Measurements from ENCODE around the gene TBC1D22B. TPM values are rescaled to one million over a fixed set of nuclear protein-coding genes. Genes with fewer than 3 reads are reported as not detected.

The TBC1D22B gene
- total and polyA plus RNA-seq, 2 of the 13 experiments (the other 11 are each of a cell fraction or from before 2014, with no cell fraction given) = 9.7 to 12.9 TPM

DNA sequence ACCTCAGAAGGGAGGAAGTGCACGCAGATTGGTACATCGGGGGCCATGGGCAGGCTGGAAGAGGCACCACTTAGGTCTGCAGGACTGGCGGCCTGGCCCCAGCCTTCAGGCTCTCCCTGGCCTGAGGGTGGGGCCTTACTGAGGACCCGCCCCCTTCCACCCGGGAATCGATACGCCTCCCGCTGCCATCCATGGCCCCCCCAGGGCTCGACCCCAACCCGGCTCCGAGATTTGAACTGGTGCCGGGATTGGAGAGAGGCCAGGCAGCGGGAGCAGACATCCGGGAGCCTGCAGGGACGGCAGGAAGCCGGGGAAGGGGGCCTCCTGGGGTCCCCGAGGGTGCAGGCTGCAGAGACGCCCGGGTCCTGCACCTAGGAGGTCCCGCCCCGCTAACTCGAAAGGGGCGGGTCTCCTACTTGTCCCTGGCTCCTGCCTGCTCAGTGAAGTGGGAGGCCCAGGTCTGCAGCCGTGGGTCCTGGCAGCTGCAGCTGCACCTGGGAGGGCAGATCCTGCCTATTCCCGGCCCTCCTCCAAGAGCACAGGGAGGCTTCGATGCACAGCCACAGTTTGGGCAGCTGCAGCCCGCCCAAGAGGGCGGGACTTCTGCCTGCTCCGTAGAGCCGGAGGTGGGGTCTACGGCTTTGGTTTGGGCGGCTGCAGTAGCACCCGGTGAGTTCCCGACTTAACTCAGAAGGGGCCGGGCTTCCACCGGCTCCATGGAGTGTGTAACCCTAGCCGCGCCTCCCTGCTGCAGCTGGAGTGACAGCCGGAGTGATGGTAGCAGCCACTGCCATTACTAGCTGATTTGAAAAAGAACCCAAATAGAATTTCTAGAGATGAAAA is 35.2 kb upstream of the TBC1D22B start (continued):
- TF ChIP-seq, protein P1, sequence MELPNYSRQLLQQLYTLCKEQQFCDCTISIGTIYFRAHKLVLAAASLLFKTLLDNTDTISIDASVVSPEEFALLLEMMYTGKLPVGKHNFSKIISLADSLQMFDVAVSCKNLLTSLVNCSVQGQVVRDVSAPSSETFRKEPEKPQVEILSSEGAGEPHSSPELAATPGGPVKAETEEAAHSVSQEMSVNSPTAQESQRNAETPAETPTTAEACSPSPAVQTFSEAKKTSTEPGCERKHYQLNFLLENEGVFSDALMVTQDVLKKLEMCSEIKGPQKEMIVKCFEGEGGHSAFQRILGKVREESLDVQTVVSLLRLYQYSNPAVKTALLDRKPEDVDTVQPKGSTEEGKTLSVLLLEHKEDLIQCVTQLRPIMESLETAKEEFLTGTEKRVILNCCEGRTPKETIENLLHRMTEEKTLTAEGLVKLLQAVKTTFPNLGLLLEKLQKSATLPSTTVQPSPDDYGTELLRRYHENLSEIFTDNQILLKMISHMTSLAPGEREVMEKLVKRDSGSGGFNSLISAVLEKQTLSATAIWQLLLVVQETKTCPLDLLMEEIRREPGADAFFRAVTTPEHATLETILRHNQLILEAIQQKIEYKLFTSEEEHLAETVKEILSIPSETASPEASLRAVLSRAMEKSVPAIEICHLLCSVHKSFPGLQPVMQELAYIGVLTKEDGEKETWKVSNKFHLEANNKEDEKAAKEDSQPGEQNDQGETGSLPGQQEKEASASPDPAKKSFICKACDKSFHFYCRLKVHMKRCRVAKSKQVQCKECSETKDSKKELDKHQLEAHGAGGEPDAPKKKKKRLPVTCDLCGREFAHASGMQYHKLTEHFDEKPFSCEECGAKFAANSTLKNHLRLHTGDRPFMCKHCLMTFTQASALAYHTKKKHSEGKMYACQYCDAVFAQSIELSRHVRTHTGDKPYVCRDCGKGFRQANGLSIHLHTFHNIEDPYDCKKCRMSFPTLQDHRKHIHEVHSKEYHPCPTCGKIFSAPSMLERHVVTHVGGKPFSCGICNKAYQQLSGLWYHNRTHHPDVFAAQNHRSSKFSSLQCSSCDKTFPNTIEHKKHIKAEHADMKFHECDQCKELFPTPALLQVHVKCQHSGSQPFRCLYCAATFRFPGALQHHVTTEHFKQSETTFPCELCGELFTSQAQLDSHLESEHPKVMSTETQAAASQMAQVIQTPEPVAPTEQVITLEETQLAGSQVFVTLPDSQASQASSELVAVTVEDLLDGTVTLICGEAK (IDR thresholded peaks at IDR 0.05) = no peak
- TF ChIP-seq, protein P1 (CRISPR knock-in tag; IDR thresholded peaks at IDR 0.05) = no peak
- TF ChIP-seq SPEN (CRISPR knock-in tag; IDR thresholded peaks at IDR 0.05; ENCODE audit: low read depth) = peak; percentile 74
- peak; percentile 88 for TF ChIP-seq ZNF7 (CRISPR knock-in tag; IDR thresholded peaks at IDR 0.05)
- TF ChIP-seq ZNF282 (IDR thresholded peaks at IDR 0.05; ENCODE audit: partially characterized antibody) = no peak
- TF ChIP-seq, protein P2, sequence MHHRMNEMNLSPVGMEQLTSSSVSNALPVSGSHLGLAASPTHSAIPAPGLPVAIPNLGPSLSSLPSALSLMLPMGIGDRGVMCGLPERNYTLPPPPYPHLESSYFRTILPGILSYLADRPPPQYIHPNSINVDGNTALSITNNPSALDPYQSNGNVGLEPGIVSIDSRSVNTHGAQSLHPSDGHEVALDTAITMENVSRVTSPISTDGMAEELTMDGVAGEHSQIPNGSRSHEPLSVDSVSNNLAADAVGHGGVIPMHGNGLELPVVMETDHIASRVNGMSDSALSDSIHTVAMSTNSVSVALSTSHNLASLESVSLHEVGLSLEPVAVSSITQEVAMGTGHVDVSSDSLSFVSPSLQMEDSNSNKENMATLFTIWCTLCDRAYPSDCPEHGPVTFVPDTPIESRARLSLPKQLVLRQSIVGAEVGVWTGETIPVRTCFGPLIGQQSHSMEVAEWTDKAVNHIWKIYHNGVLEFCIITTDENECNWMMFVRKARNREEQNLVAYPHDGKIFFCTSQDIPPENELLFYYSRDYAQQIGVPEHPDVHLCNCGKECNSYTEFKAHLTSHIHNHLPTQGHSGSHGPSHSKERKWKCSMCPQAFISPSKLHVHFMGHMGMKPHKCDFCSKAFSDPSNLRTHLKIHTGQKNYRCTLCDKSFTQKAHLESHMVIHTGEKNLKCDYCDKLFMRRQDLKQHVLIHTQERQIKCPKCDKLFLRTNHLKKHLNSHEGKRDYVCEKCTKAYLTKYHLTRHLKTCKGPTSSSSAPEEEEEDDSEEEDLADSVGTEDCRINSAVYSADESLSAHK (CRISPR knock-in tag; IDR thresholded peaks at IDR 0.05; ENCODE audit: borderline replicate concordance) = peak; percentile 34; the same call in 1 of the 2 replicates
- TF ChIP-seq PAWR (CRISPR knock-in tag; IDR thresholded peaks at IDR 0.05; ENCODE audit: borderline replicate concordance) = peak; percentile 94; the same call in 1 of the 2 replicates
- TF ChIP-seq ZNF782 (CRISPR knock-in tag; IDR thresholded peaks at IDR 0.05; ENCODE audit: borderline replicate concordance) = peak; percentile 63
- no peak for TF ChIP-seq ZNF646 (CRISPR knock-in tag; IDR thresholded peaks at IDR 0.05)
- 0 out of 2 replicates have a peak, but pooled peaks have one; percentile 40 for TF ChIP-seq HNRNPL (IDR thresholded peaks at IDR 0.05; ENCODE audit: low read depth, low read length)

All from HepG2 (cell line).